Superior temporal gyrus (tissue), 1 donor: ENCODE measurements around the gene MEX3B.
"Not testable (repeated sequence)": the region's sequence is repeated elsewhere in the genome, so short reads cannot be mapped to it uniquely, and the experiment has no call there.

Experiments used
- DNase-seq: peaks from one replicate; pipeline ENCODE4 v3.0.0-alpha.2; 2016; ENCODE audit errors: extremely low spot score

The MEX3B gene

GRCh38 chr15:82048811-82049210, 3.0 kb upstream of the MEX3B start:
- no peak for DNase-seq

DNA sequence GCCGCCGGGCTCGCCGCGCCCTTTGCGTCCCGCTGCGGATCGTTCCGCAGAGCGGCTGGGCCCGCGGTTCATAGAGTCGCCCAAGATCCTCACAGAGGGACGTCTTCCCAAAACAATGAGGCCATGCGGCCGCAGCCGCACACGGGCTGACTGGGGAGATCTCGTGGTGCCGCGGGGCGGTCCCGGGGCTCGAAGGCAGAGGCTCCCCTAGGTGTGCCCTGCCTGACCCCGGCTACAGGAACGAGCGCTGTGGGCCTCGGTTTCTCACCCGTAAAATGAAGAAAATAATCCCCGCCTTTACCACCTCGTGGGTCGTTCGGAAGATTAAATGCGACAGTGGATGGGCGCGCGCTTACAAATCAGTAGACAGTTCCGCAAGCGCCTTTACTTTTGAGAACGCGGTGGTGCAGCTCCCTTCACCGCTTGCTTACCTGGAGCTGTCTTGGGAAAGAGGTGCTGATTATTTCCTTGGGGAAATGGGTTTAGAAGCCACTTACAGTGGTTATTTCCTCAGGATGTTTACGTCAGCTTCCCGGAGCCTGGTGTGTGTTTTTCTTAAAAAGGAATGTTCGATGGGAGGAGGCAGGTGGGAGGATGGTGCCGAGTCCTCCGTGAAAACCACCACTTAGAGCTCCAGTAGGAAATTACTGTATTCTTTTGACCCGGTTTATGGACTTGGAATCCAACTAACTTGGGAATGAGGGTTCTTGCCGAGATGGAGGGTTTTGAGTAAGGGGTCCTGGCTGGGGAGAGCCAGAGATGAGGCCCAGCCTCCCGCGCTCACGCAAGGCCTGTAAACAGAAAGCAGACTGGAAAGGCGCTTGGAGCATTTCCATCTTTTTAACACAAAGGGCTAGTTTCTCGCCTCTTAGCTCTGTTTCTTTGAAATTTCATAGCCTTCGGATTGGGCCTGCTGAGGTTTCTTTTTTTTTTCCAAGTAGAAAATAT, 1.9 kb upstream of the MEX3B start:
- peak; percentile 63 for DNase-seq

DNA sequence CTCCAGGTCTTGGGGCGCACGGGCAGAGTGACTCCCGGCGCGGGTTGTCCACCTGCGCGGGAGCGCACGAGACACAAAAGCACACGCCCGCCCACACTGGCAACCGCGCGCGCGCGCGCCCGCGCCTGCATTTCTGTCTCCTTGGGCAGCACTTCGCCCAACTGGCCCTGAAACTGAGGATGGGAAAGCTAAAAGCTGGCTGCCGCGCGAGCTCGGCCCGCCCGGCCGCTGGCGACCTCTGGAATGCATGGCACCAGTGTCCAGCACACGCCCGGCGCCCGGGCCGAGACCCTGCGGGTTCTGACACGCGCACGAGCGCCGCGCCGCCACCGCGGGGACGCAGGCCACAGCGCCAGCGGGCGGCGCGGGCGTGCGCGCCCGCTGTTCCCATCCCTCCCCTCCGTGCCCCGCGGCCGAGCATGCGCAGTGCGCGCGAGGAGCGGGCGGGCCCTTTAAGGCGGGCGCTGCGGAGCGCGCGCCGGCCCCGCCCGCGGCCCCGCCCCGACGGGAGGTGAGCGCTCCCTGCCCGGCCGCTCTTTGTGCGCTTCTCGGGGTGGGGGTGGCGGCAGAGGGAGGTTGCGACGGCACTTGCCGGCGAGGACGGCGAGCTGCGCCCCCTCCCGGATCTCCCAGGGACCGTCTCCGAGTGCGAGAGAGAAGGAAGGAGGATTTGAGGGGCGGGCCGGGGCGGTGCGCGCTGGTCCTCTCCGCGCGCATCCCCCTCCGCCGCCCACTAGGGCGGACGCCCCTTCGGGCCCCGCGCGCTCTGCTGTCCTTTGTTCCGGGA, 1.0 kb upstream of the MEX3B start:
- peak; percentile 90 for DNase-seq

DNA sequence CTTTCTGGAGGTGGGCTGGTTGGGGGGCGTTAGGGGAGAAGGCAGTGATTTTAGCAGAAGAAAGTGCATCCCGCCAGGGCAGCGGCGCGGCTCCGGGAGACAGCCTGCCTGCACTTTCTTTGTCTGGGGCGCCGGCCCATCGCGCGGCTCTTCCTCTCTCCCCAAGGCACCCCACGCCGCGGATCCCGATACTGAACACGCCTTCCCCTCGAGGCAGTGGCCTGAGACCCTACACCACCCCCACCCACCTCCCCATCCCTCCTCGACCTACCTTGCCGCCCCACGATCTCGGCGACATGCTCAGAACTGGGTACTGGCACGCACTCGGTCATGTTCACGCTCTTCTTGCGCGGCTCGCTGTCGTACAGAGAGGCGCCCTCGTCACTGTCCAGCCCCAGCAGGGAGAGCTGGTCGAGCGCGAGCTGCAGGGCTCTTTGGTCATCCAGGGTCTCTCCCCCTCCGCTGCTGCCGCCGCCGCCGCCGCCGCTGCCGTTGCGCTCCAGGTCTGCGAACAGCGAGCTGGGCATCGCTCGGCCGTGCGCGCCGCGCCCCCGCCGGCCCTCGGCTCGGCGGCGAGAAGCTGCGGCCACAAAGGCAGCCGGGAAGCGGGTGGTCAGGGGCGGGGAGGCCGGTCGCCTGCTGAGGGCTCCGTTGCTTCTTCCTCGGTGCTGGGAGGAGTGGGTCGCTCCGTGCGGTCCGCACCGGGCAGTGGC, 483 bp downstream of the MEX3B start:
- DNase-seq: peak; percentile 46

DNA sequence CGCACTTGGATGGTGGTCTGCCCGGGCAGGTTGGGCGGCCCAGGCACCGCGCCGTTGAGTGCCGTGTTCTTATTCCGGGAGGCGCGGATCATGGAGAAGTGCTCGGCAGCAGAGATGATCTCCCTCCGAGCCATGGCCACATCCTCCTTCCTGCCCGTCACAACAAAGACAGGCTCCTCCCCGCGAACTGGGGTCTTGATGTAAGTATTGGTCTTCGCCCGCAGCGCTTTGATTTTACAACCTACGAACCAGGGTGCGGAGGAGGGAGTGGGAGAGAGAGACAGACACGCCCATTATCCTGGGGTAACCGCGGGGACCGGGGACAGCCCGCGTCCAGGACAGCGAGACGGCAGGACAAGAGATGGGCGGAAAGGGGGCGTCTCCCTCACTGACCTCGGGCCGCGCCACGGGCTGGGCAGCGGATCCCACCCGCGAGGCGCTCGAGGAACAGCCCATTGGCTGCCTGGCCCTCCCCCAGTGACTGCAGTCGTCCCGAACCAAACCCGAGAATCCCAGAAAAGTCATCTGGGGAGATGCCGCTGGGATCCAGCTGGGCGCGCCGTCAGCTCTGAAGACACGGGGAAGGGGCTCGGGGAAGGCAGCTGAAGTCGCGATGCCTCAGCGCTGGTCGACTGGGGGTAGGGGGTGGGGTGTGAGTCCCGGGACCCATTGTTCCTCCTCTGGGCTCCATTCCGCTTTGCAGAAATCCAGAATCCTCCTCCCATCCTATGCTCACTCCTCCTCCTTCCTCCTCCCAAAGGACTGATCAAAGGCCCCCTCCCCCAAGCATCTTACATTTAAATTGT, 1.2 kb downstream of the MEX3B start:
- DNase-seq: peak; percentile 33

DNA sequence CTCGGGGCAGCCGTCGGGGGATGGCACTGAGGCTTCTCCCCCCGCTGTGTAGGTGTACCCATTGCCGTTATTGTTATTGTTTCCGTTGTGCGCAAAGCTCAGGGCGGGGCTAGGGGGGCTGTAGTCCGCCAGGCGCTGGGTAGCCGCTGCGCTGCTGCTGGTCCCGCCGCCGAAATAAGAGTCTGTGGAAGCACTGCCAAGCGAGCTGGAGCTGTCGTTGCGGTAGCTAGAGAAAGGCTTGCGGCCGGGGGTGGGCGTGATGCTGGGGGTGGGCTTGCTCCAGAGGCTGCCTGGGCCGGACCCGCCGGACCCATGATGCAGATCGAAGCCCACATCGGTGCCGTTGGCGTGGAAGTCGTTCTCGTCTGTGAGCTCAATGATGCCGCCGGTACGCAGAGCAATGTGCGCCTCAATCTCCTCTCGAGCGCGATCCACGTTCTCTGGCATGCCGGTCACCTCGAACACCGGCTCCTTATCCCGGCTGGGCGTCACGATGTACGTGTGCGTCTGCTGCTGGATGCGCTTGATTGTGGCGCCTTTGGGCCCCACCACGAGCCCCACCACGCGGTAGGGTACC, 1.9 kb downstream of the MEX3B start:
- no peak for DNase-seq

DNA sequence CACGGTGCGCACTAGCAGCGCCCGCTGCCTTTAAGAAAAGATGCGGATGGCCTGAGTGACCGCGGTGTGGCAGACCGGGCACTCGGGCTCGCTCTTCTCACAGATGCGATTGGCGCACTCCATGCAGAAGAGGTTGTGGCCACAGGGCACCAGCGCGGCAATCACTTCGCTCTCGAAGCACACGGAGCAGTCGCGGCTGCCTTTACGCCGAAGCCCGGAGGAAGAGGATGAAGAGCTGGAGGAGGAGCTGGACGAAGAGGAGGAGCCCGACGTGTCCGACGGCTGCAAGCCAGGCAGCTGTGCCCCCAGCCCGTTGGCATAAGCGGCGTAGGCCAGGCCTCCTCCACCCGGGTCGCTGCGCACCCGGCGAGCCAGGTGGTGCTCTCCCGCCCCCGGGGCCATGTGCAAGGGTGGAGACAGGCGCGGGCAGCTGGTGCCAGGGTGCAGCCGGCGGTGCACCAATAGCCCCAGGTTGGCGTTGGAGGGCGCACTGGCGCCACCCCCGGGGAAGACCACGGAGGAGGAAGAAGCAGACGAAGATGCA, 2.6 kb downstream of the MEX3B start:
- no peak for DNase-seq

DNA sequence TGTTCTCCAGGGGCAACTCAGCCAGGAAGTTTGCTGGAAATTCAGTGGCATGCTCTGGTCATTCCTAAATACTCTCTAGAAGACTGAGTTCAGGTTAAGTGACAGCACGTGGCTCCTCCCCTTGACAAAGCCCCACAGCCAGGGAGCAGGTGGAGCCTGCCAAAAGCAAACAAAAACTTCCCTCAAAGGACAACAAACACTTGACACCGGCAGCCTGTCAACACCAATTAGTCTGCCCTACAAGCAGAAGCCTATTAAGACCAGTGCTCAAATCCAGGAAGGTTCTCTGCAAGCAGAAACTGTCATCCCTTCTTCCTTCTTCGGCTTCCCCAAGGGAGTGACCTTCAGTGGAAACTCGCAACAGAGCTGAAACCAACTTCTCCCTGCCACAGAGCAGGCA, 5.0 kb downstream of the MEX3B start:
- DNase-seq: no peak

DNA sequence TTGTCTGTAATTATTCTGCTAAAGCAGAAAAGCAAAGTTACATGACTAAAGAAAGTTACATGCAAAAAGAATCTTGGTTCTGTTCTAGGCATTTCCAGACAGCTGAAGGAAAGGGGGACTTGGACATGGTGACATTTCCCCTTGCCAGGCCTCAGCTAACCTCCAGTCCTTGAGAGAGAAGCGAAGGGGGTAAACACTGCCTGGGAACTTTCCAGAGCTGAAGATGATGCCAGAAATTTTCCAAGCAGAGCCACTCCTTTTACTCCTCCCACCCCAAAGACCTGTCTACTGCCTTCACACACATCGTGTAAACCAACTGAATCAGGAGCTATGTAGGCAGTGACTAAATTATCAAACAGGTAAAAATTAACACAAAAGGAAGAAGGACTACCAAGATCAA, 5.4 kb downstream of the MEX3B start:
- no peak for DNase-seq

- no peak for DNase-seq
Measured at GRCh38 chr15:82039871-82040270, 5.9 kb downstream of the MEX3B start.

GRCh38 chr15:82036461-82036860, 9.4 kb downstream of the MEX3B start:
- DNase-seq: no peak

GRCh38 chr15:82031871-82032270, 13.9 kb downstream of the MEX3B start:
- no peak for DNase-seq

- DNase-seq: no peak
Measured at GRCh38 chr15:82030176-82030575, 15.6 kb downstream of the MEX3B start.

DNA sequence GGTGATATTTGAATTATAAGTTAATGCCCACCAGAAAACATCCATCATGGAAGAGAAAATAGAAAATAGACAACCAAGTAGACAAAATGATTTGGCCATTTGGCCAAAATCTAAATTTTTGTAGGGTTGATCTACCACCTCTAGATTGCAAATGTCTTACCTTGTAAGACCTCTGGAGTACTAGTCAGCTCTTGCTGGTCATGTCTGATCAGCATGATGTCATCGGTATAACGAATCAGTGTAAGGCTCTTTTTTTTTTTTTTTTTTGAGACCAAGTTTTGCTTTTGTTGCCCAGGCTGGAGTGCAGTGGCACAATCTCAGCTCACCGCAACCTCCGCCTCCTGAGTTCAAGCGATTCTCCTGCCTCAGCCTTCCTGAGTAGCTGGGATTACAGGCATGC, 17.7 kb downstream of the MEX3B start:
- DNase-seq: not testable (repeated sequence)

DNA sequence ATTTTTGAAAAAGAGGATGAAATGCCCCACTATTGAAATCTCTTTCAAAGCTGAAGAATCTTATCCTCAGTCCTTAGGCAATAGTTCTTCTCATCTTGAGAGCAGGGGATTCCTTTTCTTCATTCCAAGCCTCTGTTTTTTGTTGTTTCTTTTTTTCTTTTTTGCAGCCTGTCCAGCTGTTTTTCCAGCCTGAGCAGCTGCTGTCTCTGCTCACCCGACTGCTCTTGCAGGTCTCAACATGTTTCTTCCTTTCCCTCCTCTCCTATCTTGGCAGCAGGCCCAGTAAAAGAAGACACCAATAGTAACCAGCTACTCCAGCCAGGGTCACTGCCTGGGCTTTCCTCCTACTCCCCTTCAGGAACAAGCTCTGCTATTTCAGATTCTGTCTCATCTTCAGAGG, 23.8 kb downstream of the MEX3B start:
- DNase-seq: no peak

DNA sequence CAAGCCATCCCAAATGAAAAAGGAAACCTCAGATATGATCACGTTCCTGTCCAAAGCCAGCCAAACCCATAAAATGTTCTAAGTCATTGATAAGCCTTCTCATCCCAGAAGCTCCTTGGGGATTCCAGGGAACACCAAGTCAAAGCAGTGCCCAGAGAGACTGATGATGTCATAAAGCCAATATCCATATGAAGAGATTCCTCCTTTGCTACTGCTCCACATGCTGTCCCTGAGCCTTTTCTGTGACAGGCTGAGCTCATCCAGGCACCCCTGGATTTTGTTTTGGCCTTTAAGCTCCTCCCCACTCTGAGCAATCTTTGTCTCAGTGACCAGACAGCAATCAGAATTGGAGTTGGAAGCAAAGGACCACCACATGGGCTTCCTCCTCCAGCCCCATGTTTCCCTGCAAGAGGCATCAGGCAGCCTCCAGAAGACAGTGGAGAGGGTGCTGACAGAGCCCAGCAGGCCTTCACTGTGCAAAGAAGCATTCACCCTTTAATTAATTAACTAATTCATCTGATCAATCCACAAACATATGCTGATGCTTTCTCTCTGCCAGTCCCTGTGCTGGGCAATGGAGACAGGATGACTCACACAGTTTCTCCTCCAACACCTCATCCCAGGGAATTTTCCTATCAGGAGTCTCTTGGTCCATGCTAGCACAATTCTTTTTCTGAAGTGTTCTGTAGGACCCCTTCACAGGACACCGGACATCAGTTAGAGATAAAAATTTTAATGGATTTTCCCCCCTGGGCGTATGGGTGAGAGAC, 25.0 kb downstream of the MEX3B start:
- no peak for DNase-seq

GRCh38 chr15:82018201-82018600, 27.6 kb downstream of the MEX3B start:
- DNase-seq: no peak

- no peak for DNase-seq
Measured at GRCh38 chr15:82017656-82018055, 28.2 kb downstream of the MEX3B start.

- DNase-seq: no peak
Measured at GRCh38 chr15:82014989-82015388, 30.8 kb downstream of the MEX3B start.

DNA sequence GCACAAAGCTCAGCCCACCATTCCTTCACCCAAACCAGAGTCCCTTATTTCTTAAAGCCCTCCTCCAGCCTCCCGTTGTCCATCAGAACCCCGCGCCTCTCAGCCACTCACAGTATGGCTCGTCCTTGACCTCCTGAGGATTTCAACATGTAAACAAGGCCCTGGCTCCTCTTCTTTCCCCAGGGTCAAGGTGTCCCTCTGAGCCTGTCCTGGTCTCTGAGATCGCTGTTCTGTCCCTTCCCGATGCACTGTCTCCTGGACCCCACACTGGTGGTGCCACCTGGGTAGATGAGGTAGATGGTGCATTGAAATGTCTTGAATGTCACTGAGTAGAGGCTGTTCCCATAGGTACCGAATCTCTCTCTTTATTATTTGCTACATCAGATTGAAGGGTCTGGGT, 32.9 kb downstream of the MEX3B start:
- DNase-seq: no peak
